Lower leg skin (tissue), 4 donors: Measurements from ENCODE around the gene TENM4. TPM values are rescaled to one million over a fixed set of nuclear protein-coding genes. Genes with fewer than 3 reads are reported as not detected.

ENCODE experiments used
- DNase-seq, 2 donors: peaks; one replicate each; pipeline ENCODE4 v3.0.0-alpha.2; 2019; ENCODE audit warnings: low spot score in 2 of 2
- H3K4me3 ChIP-seq: fragments of 200-600 bp; sonication (generic); 2 replicates; pipeline ENCODE4 v1.5.1; 2017; ENCODE audit warnings: mild to moderate bottlenecking, low read depth; ENCODE audit not compliant: poor library complexity, severe bottlenecking
- CTCF ChIP-seq, 3 donors: fragments of 450-650 bp; IDR thresholded peaks; one replicate each; pipeline ENCODE4 v1.5.1; 2016; ENCODE audit warnings: antibody characterized with exemption in 3 of 3, mild to moderate bottlenecking in 3 of 3, moderate library complexity in 2 of 3
- POLR2A ChIP-seq, 2 donors: fragments of 450-650 bp; IDR thresholded peaks; one replicate each; pipeline ENCODE4 v1.6.1; 2016 to 2017; ENCODE audit warnings: antibody characterized with exemption in 2 of 2, mild to moderate bottlenecking in 1 of 2, moderate library complexity in 1 of 2
- WGBS, 2 donors: methylation state at CpG; one replicate each; pipeline ENCODE4 v1.1.5; 2018; 5-methylcytosine and 5-hydroxymethylcytosine counted together
- intact Hi-C: fragments of 100-400 bp; cut with DNase I; formaldehyde crosslinking; loops from one replicate; pipeline ENCODE4 v1.15.0; 2023; ENCODE audit warnings: low total_unique reads
- total RNA-seq, 4 donors: library from RNA; depleted of rRNA; stranded (reverse); fragments of >200 nt; gene quantifications; one replicate each; pipeline ENCODE4 v1.1.0, GENCODE V29; 2016

TENM4 gene
- total RNA-seq, 4 donors from 2014 or later, result 34.4 to 41.1 (median 36.6) TPM

DNA sequence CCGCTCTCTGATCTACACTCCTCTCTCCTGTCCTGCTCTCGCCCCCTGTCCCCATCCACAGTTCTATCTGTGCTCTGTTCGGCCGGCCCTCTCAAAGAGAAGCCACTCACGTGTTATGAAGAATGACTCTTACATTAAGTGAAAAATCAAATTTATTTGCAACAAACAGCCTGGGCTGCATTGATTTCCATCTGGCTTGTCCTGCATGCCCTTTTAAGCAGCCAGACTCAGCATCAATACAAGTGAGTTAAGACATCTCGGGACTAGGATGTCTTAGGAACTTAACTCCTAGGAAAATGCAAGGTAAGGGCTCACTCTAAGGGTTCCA, 373.5 kb downstream of the TENM4 start:
- no peak overlapping the region for H3K4me3 ChIP-seq
- WGBS, 2 donors, result 67 to 77% methylated on average over 6 of the region's 6 CpGs
- TF ChIP-seq POLR2A (IDR thresholded peaks at IDR 0.05) (no peak), CTCF (IDR thresholded peaks at IDR 0.05) (no peak)
- DNase-seq, result no peak
- intact Hi-C loops, result no loop called here

GRCh38 chr11:79066456-79067351, 374.1 kb downstream of the TENM4 start:
- intact Hi-C loops, result no loop called here
- no peak overlapping the region for H3K4me3 ChIP-seq
- 82 to 85% methylated on average over 28 of the region's 28 CpGs for WGBS, 2 donors
- no peak for DNase-seq
- TF ChIP-seq CTCF (IDR thresholded peaks at IDR 0.05) (no peak), POLR2A (IDR thresholded peaks at IDR 0.05) (no peak)

GRCh38 chr11:79062814-79063762, 377.7 kb downstream of the TENM4 start:
- no peak for DNase-seq
- intact Hi-C loops, result no loop called here
- TF ChIP-seq CTCF (IDR thresholded peaks at IDR 0.05), result no peak
- TF ChIP-seq POLR2A (IDR thresholded peaks at IDR 0.05), result no peak
- 68 to 70% methylated on average over 16 of the region's 16 CpGs for WGBS, 2 donors
- H3K4me3 ChIP-seq, result no peak overlapping the region

DNA sequence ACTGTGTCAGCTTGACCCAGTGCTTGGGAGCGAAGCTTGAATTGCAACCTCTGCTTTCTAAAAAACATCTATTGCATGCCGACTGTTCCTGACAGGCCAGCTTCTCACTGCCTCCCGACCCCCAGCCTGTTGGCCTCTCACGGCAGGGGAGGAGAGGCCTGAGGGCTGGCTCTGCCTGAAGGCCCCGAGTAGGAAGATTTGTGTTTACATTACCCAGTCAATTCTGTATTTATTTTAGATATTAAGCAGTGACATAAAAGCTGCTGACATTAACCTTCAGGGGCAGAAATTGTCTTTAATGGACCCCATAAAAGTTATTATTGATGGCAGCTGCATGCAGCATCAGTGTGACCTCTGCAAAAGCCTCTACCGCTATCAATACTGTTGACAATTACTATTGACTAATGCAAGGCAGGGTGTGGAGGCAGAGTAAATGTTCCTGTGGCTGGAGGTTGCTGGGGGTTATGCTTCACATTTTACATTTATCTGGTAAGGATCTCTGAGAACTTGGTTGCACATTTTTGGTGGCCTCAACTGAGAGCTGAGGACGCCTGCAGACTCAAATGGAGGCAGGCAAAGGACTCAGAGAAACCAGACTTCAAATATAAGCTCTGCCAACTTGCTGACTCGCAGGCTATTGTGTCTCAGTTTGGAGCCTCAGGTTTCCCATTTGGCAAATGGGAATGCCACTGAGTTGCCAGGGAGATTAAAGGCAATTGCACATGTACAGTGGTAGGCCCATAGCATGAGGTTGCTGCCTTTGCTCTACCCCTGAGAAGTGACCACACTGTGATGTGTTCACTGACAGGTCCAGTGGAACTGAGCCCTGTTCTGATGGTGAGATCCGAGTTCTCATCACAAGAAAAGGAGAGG, 380.5 kb downstream of the TENM4 start:
- no peak for DNase-seq
- WGBS, 2 donors, result 85 to 89% methylated on average over 9 of the region's 9 CpGs
- no peak overlapping the region for H3K4me3 ChIP-seq
- TF ChIP-seq CTCF (IDR thresholded peaks at IDR 0.05) (no peak), POLR2A (IDR thresholded peaks at IDR 0.05) (no peak)
- intact Hi-C loops, result no loop called here

DNA sequence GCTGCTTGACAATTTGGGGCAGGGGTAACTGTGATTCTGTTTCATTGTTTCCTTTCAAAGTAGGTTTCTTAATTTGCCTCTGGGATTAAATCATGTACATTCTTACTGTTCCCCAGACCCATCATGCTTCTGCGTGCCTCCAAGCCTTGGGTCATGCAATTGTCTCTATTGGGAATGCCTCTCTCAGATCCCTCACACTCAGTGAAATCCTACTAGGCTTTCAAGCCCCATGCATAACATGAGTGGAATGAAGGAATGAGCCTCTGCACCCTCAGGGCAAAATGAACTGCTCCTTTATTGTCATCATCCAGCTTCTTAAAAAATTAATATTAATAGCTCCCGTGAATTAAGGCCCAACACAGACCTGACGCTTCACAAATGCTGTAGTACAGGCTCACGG, 381.7 kb downstream of the TENM4 start:
- intact Hi-C loops, result no loop called here
- WGBS, 2 donors, result 91 to 97% methylated on average over 4 of the region's 4 CpGs
- no peak for DNase-seq
- H3K4me3 ChIP-seq, result no peak overlapping the region
- no peak for TF ChIP-seq POLR2A (IDR thresholded peaks at IDR 0.05)
- no peak for TF ChIP-seq CTCF (IDR thresholded peaks at IDR 0.05)
